IMR-90 (cell line): ENCODE results near the gene ALAS1. TPM values are rescaled to one million over a fixed set of nuclear protein-coding genes. Genes with fewer than 3 reads are reported as not detected.

Experiments
- ATAC-seq: fragments of 200-7000 bp; cut with Tn5 transposase; 2 replicates; pipeline ENCODE4 v1.9.1; 2020; ENCODE audit warnings: low read depth, mild to moderate bottlenecking, moderate library complexity
- BruUV-seq: library from RNA; stranded (reverse); fragments of 400-500 nt; replicated peaks from 2 replicates; lab custom pipeline; 2021; lab: Mats Ljungman, UMichigan
- CTCF ChIA-PET: fragments of 300-600 bp; formaldehyde crosslinking; extraction: SDS; loops from one replicate; lab custom pipeline; 2021; ENCODE audit warnings: antibody characterized with exemption; lab: Yijun Ruan, JAX
- POLR2A ChIA-PET: fragments of 300-600 bp; sonication (Branson Sonifier 250); formaldehyde crosslinking; loops from one replicate; lab custom pipeline; 2022; ENCODE audit warnings: antibody characterized with exemption; ENCODE audit not compliant: unreplicated experiment; lab: Charles Lee
- DNase-seq: peaks from one replicate; pipeline ENCODE4 v3.0.0; 2013
- H2AFZ ChIP-seq: replicated peaks from 2 replicates; pipeline ENCODE3; 2013; ENCODE audit warnings: low read length, mild to moderate bottlenecking; ENCODE audit not compliant: poor library complexity
- H2AK5ac ChIP-seq: 2 replicates; pipeline ENCODE4 v1.6.1; 2013; ENCODE audit warnings: low read depth, low read length, inconsistent platforms
- H2AK9ac ChIP-seq: replicated peaks from 2 replicates; pipeline ENCODE3; 2013; ENCODE audit warnings: mild to moderate bottlenecking, low read depth, low read length, moderate library complexity; ENCODE audit not compliant: poor library complexity
- H2BK120ac ChIP-seq: 2 replicates; pipeline ENCODE4 v1.6.1; 2013; ENCODE audit warnings: low read depth, low read length, inconsistent platforms
- H2BK15ac ChIP-seq: 3 replicates; pipeline ENCODE4 v1.6.1; 2013; ENCODE audit warnings: low read depth, low read length, inconsistent platforms
- H2BK20ac ChIP-seq: 2 replicates; pipeline ENCODE4 v1.6.1; 2013; ENCODE audit warnings: low read depth, mild to moderate bottlenecking, inconsistent platforms, low read length, moderate library complexity
- H2BK5ac ChIP-seq: 2 replicates; pipeline ENCODE4 v1.6.1; 2013; ENCODE audit warnings: mild to moderate bottlenecking, low read depth, low read length, inconsistent platforms; ENCODE audit not compliant: poor library complexity, severe bottlenecking
- H3K14ac ChIP-seq: replicated peaks from 2 replicates; pipeline ENCODE4 v1.6.1; 2013; ENCODE audit warnings: low read depth, low read length, inconsistent platforms
- H3K18ac ChIP-seq: 2 replicates; pipeline ENCODE4 v1.6.1; 2013; ENCODE audit warnings: low read depth, low read length, control low read depth
- H3K23ac ChIP-seq: 2 replicates; pipeline ENCODE4 v1.6.1; 2013; ENCODE audit warnings: low read depth, low read length, inconsistent platforms
- H3K27ac ChIP-seq: 2 replicates; pipeline ENCODE4 v1.5.1; 2013; ENCODE audit warnings: mild to moderate bottlenecking, control low read depth, low read length; ENCODE audit not compliant: insufficient read depth
- H3K27me3 ChIP-seq: 2 replicates; pipeline ENCODE4 v1.6.1; 2013; ENCODE audit warnings: low read length; ENCODE audit not compliant: control insufficient read depth, insufficient read depth
- H3K36me3 ChIP-seq: 2 replicates; pipeline ENCODE4 v1.6.1; 2013; ENCODE audit warnings: low read length, mixed read lengths; ENCODE audit not compliant: control insufficient read depth, insufficient read depth
- H3K4ac ChIP-seq: 2 replicates; pipeline ENCODE4 v1.6.1; 2013; ENCODE audit warnings: low read depth, low read length, inconsistent platforms
- H3K4me1 ChIP-seq: 2 replicates; pipeline ENCODE4 v1.6.1; 2013; ENCODE audit warnings: low read length, mixed read lengths; ENCODE audit not compliant: control insufficient read depth, insufficient read depth
- H3K4me2 ChIP-seq: 2 replicates; pipeline ENCODE4 v1.6.1; 2013; ENCODE audit warnings: low read depth, mild to moderate bottlenecking, control low read depth, low read length, moderate library complexity
- H3K4me3 ChIP-seq: 2 replicates; pipeline ENCODE4 v1.5.1; 2013; ENCODE audit warnings: low read depth, mild to moderate bottlenecking, control low read depth, low read length, moderate library complexity; ENCODE audit not compliant: insufficient read depth
- H3K56ac ChIP-seq: 2 replicates; pipeline ENCODE4 v1.6.1; 2013; ENCODE audit warnings: low read length, inconsistent platforms; ENCODE audit not compliant: insufficient read depth; ENCODE audit errors: extremely low read depth
- H3K79me1 ChIP-seq, 2 experiments: 2 replicates each; pipeline ENCODE4 v1.6.1; 2013; ENCODE audit warnings: low read length in 2 of 2, inconsistent platforms in 1 of 2, low read depth in 1 of 2
- H3K9ac ChIP-seq: 2 replicates; pipeline ENCODE4 v1.6.1; 2013; ENCODE audit warnings: low read depth, low read length, control low read depth
- H3K9me1 ChIP-seq: 2 replicates; pipeline ENCODE4 v1.6.1; 2013; ENCODE audit warnings: low read length, inconsistent platforms; ENCODE audit not compliant: insufficient read depth
- H3K9me3 ChIP-seq: 2 replicates; pipeline ENCODE4 v1.6.1; 2013; ENCODE audit warnings: low read length; ENCODE audit not compliant: control insufficient read depth, insufficient read depth
- H4K20me1 ChIP-seq: 2 replicates; pipeline ENCODE4 v1.6.1; 2013; ENCODE audit warnings: low read length, inconsistent platforms; ENCODE audit not compliant: insufficient read depth
- H4K5ac ChIP-seq: 2 replicates; pipeline ENCODE4 v1.6.1; 2013; ENCODE audit warnings: mild to moderate bottlenecking, low read depth, low read length, control low read depth
- H4K8ac ChIP-seq, 2 experiments: 2 replicates each; pipeline ENCODE4 v1.6.1; 2013; ENCODE audit warnings: low read depth in 2 of 2, low read length in 2 of 2, control low read depth in 1 of 2, inconsistent platforms in 1 of 2
- H4K91ac ChIP-seq: 2 replicates; pipeline ENCODE4 v1.6.1; 2013; ENCODE audit warnings: low read depth, low read length, inconsistent platforms; ENCODE audit not compliant: insufficient read depth
- CHD1 ChIP-seq: IDR thresholded peaks from 2 replicates; pipeline ENCODE4 v1.6.1; 2012; ENCODE audit warnings: low read depth, low read length, improper control_type of control experiment
- FOS ChIP-seq: fragments of 150-350 bp; IDR thresholded peaks from 2 replicates; pipeline ENCODE4 v1.6.1; 2016; ENCODE audit warnings: low read depth, low read length
- MXI1 ChIP-seq: IDR thresholded peaks from 2 replicates; pipeline ENCODE4 v1.6.1; 2012; ENCODE audit warnings: low read depth, mild to moderate bottlenecking, low read length, moderate library complexity, borderline replicate concordance
- SMC3 ChIP-seq: fragments of 150-350 bp; IDR thresholded peaks from 2 replicates; pipeline ENCODE4 v1.6.1; 2016; ENCODE audit warnings: low read depth, mild to moderate bottlenecking, antibody characterized with exemption, low read length, moderate library complexity
- WGBS, 2 experiments: methylation state at CpG; one replicate each; pipeline versions ENCODE4 v1.1.5 to v1.1.7; 2013; ENCODE audit warnings: missing lambda C conversion rate in 2 of 2; ENCODE audit not compliant: insufficient read length in 1 of 2; ENCODE audit errors: extremely low coverage in 2 of 2; 5-methylcytosine and 5-hydroxymethylcytosine counted together
- dilution Hi-C: fragments of 300-500 bp; cut with HindIII; formaldehyde crosslinking; loops from one replicate; pipeline ENCODE4 v1.14.3; 2018; ENCODE audit warnings: low sequenced_read_pairs; ENCODE audit not compliant: unreplicated experiment
- in situ Hi-C: fragments of 300-500 bp; cut with MboI; formaldehyde crosslinking; loops from 3 replicates; pipeline ENCODE4 v1.14.3; 2019; ENCODE audit warnings: low sequenced_read_pairs, inconsistent platforms, mixed read lengths
- intact Hi-C: fragments of 100-400 bp; cut with micrococcal nuclease; formaldehyde crosslinking; loops from 2 replicates; pipeline ENCODE4 v1.10.0; 2022
- polyA plus RNA-seq, 3 experiments: library from polyadenylated mRNA; depleted of rRNA; stranded (reverse); fragments of >200 nt; gene quantifications; 2 replicates each; pipeline ENCODE4 v1.2.3, GENCODE V29; 2012; ENCODE audit warnings: low replicate concordance in 1 of 3
- total RNA-seq: library from RNA; depleted of rRNA; stranded (reverse); fragments of >200 nt; gene quantifications from 2 replicates; pipeline ENCODE4 v1.2.3, GENCODE V29; 2012
- TF ChIP-seq, protein P1 (sequence below): fragments of 150-350 bp; IDR thresholded peaks from 2 replicates; pipeline ENCODE4 v1.6.1; 2017; ENCODE audit warnings: mild to moderate bottlenecking, antibody characterized with exemption, low read length, low read depth

The ALAS1 gene
- total and polyA plus RNA-seq, 2 of the 4 experiments (the other 2 are of a cell fraction) = 32.8 to 47.2 TPM

DNA sequence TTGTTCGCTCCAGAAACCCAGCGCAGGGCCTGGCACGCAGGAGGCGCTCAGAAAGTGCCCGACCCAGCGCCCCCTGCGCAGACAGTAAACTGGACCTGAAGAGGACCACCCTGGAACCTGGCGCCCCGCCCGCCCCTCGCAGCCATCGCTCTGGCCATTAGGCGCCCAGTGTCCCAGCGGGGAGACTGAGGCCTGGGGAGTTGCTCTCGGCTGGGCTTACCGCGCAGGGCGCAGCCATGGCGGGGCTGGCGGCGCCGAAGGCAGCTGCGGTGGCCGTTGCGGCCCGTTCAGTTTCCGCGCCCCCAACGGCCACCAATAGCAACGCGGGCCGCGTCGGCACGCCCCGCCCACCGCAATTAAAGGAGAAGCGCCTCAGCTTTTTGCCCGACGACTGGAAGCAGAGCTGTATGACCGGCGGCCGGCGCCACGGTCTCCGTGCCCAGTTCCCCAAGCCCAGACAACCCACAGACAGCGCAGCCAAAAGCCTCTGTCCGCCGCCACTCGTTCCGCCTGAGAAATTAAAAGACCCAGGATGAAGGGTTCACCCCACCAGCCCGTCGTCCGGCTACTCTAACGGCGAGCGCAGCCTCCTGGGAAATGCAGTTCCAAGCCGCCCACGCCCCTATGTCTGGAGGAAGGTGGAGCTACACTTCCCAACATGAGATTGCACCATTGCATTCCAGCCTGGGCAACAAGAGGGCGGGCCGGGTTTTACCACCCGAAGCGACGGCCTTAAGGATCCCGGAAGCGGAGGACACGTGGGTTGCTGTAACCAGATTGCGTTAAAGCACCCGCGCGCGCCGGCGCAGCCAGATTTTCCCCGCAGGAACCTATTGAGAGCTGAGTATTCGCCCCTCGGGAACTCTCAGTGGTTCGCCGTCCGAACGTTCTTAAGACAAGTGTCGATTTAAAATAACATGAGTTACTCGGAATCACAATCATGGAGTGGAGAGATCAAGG, 43.5 kb upstream of the ALAS1 start, which contains the start of gene POC1A (continued):
- TF ChIP-seq, protein P1, sequence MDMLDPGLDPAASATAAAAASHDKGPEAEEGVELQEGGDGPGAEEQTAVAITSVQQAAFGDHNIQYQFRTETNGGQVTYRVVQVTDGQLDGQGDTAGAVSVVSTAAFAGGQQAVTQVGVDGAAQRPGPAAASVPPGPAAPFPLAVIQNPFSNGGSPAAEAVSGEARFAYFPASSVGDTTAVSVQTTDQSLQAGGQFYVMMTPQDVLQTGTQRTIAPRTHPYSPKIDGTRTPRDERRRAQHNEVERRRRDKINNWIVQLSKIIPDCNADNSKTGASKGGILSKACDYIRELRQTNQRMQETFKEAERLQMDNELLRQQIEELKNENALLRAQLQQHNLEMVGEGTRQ = peak; percentile 94
- TF ChIP-seq SMC3 = no peak

DNA sequence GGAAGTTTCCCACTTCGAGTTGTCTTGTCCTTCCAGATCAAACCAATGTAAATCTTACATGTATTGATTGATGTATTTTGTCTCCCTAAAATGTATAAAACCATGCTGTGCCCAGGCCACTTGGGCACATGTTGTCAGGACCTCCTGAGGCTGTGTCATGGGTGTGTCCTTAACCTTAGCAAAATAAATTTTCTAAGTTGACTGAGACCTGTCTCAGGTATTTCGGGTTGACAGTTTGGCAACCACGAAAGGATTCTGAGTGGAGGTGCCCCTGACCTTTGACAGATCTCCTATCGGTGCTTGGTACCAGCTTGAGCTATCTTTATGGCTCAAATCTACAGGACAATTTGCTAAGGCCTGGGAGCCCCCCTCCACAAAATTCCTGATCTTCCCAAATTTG, 42.0 kb upstream of the ALAS1 start:
- H2BK5ac ChIP-seq = no peak overlapping the region
- no peak overlapping the region for H3K4me2 ChIP-seq
- 0 out of 2 replicates have a peak overlapping the region, but pooled peaks have one; percentile 61 for H2AK5ac ChIP-seq
- no peak overlapping the region for H3K9ac ChIP-seq
- in situ Hi-C loops (loop anchor here (25.0 kb wide), 1 partner anchor 1819 kb away; the partner anchor contains the start of genes RASSF1, TUSC2 and ZMYND10), intact Hi-C loops (no loop called here), dilution Hi-C loops (no loop called here)
- no peak overlapping the region for H2BK20ac ChIP-seq
- H3K4me1 ChIP-seq = peaks cover 5% of the 10 kb centered on the region
- CTCF ChIA-PET = interaction anchor here (1.0 kb wide), 1 partner anchor 10 kb away, joined by 3 read pairs; no protein-coding TSS in a partner anchor
- no peak overlapping the region for H4K91ac ChIP-seq
- H2BK120ac ChIP-seq = no peak overlapping the region
- DNase-seq (no peak), ATAC-seq (no peak)
- 89% methylated on average over 3 of the region's 4 CpGs; no CpG with 5 or more reads in 1 of the 2 experiments for WGBS, 2 experiments
- H2AFZ ChIP-seq = no peak overlapping the region
- H3K18ac ChIP-seq = no peak overlapping the region
- H2AK9ac ChIP-seq = no peak overlapping the region
- H3K79me1 ChIP-seq = peaks cover 14 to 17% of the 10 kb centered on the region in 2 experiments
- H2BK15ac ChIP-seq = no peak overlapping the region
- H3K27ac ChIP-seq = no peak overlapping the region
- H3K23ac ChIP-seq = no peak overlapping the region
- H4K8ac ChIP-seq = no peak overlapping the region
- TF ChIP-seq FOS (no peak), CHD1 (no peak), MXI1 (no peak)
- H3K27me3 ChIP-seq = no peaks in the 10 kb centered on the region
- H4K20me1 ChIP-seq = no peaks in the 10 kb centered on the region
- no peaks in the 10 kb centered on the region for H3K9me3 ChIP-seq
- H3K36me3 ChIP-seq = no peaks in the 10 kb centered on the region
- no peak overlapping the region for H3K56ac ChIP-seq
- no peak overlapping the region for H3K4me3 ChIP-seq
- BruUV-seq = no TSS peak
- no peak overlapping the region for H3K14ac ChIP-seq
- POLR2A ChIA-PET = no interaction called here
- 0 out of 2 replicates have a peak, but pooled peaks cover 7% of the 10 kb centered on the region for H3K9me1 ChIP-seq
- H3K4ac ChIP-seq = no peak overlapping the region
- H4K5ac ChIP-seq = no peak overlapping the region
